Neural progenitor cell (in vitro differentiated cells): ENCODE measurements around the gene TLL2.

Source experiments
- EZH2 ChIP-seq: fragments of 200-600 bp; sonication (generic); IDR thresholded peaks from 2 replicates; pipeline ENCODE4 v1.6.1; 2017; ENCODE audit warnings: antibody characterized with exemption, mild to moderate bottlenecking, moderate library complexity
- TF ChIP-seq, protein P1 (sequence below): fragments of 200-600 bp; sonication (generic); IDR thresholded peaks from 2 replicates; pipeline ENCODE4 v1.5.1; 2017; ENCODE audit warnings: antibody characterized with exemption, mild to moderate bottlenecking

DNA sequence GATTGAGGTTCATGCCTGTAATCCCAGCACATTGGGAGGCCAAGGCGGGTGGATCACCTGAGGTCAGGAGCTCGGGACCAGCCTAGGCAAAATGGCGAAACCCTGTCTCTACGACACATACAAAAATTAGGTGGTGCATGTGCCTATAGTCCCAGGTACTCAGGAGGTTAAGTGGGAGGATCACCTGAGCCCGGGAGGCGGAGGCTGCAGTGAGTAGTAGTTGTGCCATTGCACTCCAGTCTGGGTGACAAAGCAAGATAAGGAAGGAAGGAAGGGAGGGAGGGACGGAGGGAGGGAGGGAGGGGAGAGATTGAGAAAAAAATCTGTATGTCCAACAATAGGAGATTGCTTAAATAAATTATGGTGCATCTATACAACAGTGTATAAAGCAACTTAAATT is 13.2 kb downstream of the TLL2 start:
- TF ChIP-seq, protein P1, sequence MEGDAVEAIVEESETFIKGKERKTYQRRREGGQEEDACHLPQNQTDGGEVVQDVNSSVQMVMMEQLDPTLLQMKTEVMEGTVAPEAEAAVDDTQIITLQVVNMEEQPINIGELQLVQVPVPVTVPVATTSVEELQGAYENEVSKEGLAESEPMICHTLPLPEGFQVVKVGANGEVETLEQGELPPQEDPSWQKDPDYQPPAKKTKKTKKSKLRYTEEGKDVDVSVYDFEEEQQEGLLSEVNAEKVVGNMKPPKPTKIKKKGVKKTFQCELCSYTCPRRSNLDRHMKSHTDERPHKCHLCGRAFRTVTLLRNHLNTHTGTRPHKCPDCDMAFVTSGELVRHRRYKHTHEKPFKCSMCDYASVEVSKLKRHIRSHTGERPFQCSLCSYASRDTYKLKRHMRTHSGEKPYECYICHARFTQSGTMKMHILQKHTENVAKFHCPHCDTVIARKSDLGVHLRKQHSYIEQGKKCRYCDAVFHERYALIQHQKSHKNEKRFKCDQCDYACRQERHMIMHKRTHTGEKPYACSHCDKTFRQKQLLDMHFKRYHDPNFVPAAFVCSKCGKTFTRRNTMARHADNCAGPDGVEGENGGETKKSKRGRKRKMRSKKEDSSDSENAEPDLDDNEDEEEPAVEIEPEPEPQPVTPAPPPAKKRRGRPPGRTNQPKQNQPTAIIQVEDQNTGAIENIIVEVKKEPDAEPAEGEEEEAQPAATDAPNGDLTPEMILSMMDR, result no peak
- TF ChIP-seq EZH2, result no peak
